Effector CD8-positive, alpha-beta T cell (primary cell): Measurements from ENCODE around the gene PHKB.

Experiments
- DNase-seq: peaks from one replicate; lab custom pipeline; 2025; lab: John Stamatoyannopoulos, UW

The PHKB gene

DNA sequence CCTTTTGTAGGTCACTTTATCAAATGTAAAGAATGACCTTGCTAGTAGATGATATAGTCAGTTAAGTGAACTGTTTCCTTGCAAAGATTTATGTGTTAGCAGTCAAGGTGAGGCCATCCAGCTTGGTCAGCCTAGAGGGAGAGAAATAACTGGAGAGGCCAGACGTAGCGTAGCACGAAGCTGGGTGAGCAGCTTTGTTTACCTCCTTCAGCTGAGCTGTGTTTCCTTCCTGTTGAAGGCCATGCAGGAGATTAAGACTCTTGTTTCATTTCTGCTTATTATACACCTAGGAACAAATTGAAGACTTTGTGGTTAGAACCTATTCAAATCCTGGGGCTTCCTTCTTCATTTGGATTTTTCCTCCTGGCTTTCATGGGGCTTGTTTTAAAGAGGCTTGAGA lies 267.1 kb downstream of the PHKB start:
- DNase-seq = no peak

DNA sequence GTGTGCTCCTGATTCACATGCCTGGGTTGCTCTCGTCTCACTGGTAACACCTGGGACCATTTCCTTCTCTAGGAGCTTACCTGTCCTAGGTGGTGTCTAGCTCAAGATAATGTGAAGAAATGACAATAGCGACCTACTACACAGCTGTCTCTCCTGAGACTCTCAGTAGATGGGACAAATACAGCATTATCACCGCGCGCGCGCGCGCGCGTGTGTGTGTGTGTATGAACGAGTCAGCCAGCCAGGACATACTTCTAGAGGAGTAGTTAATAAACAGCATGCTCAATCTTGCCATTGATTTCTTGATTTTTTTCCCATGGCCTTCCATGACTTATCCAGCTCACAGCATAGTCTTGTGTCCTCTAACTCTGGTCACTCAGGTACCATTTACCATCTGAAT lies 268.6 kb downstream of the PHKB start:
- DNase-seq = no peak

- no peak for DNase-seq
Observed at GRCh38 chr16:47731252-47731651, 270.1 kb downstream of the PHKB start.

- DNase-seq = no peak
Observed at GRCh38 chr16:47732122-47732521, 271.0 kb downstream of the PHKB start.

DNA sequence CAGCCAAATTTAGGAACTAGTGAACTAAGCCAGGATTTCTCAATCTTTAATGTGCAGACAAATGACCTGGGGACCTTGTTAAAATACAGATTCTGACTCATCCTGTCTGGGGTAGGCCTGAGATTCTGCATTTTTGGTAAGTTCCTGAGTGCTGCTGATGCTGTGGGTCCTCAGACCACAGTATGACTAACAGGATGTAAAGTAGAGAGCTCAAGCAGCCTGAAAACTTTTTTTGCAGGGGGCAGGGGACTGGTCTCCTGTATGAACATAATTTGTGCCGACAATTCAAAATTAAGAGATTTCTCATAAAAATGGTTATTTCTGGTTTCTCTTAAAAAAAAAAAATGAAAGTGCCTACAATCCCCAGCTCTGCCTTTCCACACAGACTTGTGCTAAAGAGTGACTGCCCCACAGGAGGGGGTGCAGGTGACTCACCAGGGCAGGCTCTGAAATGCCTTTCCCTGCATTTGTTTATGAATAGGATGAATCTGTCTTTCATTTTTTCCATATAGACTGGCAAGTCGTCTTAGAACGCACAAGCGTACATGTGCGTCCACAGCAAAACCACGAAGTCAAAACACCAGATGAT lies 271.5 kb downstream of the PHKB start:
- no peak for DNase-seq

DNA sequence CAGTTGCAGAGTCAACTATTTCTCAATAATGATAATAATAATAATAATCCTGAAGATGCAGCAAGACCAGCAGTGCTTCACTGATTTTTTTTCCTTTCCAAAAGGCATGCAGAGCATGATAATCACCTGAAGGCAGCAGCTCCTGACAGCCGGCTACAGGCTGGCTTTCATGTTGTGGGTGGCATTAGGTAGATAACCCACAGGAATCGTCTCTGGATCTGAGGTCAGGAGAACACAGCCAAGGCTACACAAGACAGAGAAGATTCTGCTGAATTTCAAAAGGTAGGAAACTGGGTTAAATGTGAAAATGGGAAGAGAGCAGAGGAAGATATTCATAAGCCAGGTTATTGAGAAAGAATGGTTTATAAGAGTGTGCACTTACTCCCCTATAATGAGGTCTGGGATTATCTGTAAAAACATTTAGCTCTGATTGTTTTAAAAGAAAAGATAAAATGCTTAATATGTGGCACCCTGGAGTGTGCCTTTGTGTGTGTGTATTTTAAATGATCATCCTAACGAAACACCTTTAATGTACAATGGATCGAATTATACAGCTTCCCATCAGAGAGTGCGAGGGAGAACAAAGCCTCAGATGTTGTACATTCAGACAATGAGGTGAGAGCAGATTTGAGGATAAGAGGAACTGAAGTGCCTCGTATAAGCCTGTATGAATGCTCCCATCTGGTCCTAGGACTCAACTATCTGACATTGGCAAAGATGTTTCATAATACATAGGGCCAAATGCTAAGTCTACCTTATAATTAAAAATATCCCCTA lies 273.1 kb downstream of the PHKB start:
- DNase-seq = no peak

GRCh38 chr16:47734987-47735594 lies 274.0 kb downstream of the PHKB start:
- DNase-seq = no peak

- DNase-seq = no peak
Observed at GRCh38 chr16:47750371-47750770, 289.2 kb downstream of the PHKB start.
